Measurements from ENCODE around the gene CD8B2.

DNA sequence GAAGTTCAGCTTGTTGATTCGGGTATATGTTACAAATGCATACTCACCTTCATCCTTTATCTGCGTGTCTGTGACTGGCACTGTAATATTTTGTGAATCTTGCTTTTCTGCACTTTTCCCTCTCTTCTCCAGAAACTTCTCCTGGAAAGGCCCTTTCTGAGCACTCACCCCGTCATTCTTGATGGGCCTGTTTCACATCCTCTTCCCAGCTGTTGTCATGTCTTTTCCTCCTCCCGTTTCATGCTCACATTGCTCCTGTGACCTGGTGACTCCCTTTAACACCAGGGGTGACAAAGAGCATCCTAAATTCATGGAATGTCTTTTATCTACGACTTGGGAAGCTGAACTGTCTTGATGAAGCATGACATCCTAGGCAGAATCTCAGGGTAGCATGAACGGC lies 65.8 kb downstream of the CD8B2 start:
- TF ChIP-seq, protein P1, sequence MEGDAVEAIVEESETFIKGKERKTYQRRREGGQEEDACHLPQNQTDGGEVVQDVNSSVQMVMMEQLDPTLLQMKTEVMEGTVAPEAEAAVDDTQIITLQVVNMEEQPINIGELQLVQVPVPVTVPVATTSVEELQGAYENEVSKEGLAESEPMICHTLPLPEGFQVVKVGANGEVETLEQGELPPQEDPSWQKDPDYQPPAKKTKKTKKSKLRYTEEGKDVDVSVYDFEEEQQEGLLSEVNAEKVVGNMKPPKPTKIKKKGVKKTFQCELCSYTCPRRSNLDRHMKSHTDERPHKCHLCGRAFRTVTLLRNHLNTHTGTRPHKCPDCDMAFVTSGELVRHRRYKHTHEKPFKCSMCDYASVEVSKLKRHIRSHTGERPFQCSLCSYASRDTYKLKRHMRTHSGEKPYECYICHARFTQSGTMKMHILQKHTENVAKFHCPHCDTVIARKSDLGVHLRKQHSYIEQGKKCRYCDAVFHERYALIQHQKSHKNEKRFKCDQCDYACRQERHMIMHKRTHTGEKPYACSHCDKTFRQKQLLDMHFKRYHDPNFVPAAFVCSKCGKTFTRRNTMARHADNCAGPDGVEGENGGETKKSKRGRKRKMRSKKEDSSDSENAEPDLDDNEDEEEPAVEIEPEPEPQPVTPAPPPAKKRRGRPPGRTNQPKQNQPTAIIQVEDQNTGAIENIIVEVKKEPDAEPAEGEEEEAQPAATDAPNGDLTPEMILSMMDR (tag by site-specific recombination; IDR thresholded peaks at IDR 0.05): no peak
- TF ChIP-seq, protein P2, sequence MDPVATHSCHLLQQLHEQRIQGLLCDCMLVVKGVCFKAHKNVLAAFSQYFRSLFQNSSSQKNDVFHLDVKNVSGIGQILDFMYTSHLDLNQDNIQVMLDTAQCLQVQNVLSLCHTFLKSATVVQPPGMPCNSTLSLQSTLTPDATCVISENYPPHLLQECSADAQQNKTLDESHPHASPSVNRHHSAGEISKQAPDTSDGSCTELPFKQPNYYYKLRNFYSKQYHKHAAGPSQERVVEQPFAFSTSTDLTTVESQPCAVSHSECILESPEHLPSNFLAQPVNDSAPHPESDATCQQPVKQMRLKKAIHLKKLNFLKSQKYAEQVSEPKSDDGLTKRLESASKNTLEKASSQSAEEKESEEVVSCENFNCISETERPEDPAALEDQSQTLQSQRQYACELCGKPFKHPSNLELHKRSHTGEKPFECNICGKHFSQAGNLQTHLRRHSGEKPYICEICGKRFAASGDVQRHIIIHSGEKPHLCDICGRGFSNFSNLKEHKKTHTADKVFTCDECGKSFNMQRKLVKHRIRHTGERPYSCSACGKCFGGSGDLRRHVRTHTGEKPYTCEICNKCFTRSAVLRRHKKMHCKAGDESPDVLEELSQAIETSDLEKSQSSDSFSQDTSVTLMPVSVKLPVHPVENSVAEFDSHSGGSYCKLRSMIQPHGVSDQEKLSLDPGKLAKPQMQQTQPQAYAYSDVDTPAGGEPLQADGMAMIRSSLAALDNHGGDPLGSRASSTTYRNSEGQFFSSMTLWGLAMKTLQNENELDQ (tag by site-specific recombination; IDR thresholded peaks at IDR 0.05; ENCODE audit: low read depth): no peak
- TF ChIP-seq ZIC2 (tag by site-specific recombination; IDR thresholded peaks at IDR 0.05): no peak
- no peak for TF ChIP-seq EGR2 (tag by site-specific recombination; IDR thresholded peaks at IDR 0.05; ENCODE audit: low read depth)
- no peak for TF ChIP-seq ZNF133 (tag by site-specific recombination; IDR thresholded peaks at IDR 0.05)
- TF ChIP-seq ZBTB21 (tag by site-specific recombination; IDR thresholded peaks at IDR 0.05): no peak
- TF ChIP-seq ZNF175 (tag by site-specific recombination; IDR thresholded peaks at IDR 0.05): no peak
- no peak for TF ChIP-seq ZNF830 (tag by site-specific recombination; IDR thresholded peaks at IDR 0.05; ENCODE audit: low read depth)
